Endometrial microvascular endothelial cells (primary cell): ENCODE results near the gene DSC3. TPM values are rescaled to one million over a fixed set of nuclear protein-coding genes. Genes with fewer than 3 reads are reported as not detected.
"Not testable (repeated sequence)": the region's sequence is repeated elsewhere in the genome, so short reads cannot be mapped to it uniquely, and the experiment has no call there.

Source experiments
- in situ Hi-C: cut with HindIII; loops from 2 replicates; pipeline ENCODE4 v1.10.0; 2017; ENCODE audit warnings: low sequenced_read_pairs, low pct_unique_long_range_greater_than_20kb; ENCODE audit errors: inconsistent ontology term
- total RNA-seq: library from RNA; depleted of rRNA; stranded (reverse); fragments of >200 nt; gene quantifications from one replicate; pipeline ENCODE4 v1.2.3, GENCODE V29; 2015; ENCODE audit errors: inconsistent ontology term

Gene DSC3
- total RNA-seq, 1 donor from 2014 or later: 0.09 TPM

- in situ Hi-C loops: no loop called here
Measured at GRCh38 chr18:31044926-31045325, 2.4 kb upstream of the DSC3 start.

DNA sequence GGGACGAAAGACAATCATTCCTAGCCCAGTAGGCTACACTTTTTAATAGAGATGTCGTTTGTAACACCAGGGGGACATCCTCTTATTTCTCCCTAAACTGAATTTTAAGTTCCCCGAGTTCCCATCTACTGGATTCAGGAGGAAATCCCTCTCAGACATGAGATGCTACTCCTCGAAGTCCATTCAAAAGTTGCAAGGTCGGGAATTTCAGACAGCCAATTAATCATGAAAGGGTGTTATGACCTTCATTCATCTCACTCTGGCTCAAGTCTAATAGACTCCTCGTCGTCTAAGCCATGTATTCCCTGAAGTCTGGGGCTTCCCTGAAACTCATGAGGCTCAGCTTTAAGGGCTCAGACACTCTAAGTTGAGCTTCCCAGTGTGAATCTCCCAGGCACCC is 1.2 kb upstream of the DSC3 start:
- in situ Hi-C loops: no loop called here

- in situ Hi-C loops: no loop called here
Measured at GRCh38 chr18:31042084-31042405, 497 bp downstream of the DSC3 start.

DNA sequence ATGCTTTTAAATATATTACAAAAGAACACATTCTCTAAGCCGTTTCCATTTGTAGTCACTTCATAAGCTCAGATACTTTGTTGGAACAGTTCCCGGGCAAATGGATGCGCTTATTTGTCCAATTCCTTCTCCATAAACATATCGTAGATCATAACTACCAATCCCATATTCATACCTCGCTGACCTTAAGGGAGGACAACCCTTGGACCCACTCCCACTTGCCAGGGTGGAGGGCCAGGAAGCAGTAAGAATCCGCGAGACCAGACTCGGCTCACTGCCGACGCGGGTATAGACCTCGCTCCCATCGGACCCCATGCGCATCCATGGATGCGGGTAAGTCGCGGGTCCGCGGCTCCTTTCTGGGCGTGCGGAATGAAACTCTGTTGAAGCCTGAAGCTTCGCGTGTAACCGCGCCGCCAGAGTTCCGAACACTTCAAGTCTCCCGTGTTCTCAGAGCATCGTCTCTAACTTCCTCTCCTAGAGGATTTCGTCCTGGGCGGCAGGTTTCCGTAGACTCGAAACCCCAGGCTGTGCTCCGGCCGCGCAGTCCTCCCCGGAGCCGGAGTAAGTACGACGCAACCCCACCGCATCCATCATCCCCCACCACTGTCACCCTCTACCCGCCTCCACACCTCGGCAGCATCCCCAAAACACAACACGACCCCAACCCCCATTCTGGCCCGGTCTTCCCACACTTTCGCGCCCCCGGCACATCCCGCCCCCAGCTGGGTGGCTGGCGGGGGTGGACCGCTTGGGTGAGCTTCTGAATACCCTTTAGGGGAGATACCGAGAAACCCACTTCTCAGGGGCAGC is 1.1 kb downstream of the DSC3 start:
- in situ Hi-C loops: no loop called here

GRCh38 chr18:31040686-31041270 is 1.8 kb downstream of the DSC3 start:
- in situ Hi-C loops: no loop called here

GRCh38 chr18:31039426-31039825 is 3.1 kb downstream of the DSC3 start:
- in situ Hi-C loops: no loop called here

- in situ Hi-C loops: not testable (repeated sequence)
Measured at GRCh38 chr18:31037686-31038085, 4.9 kb downstream of the DSC3 start.

DNA sequence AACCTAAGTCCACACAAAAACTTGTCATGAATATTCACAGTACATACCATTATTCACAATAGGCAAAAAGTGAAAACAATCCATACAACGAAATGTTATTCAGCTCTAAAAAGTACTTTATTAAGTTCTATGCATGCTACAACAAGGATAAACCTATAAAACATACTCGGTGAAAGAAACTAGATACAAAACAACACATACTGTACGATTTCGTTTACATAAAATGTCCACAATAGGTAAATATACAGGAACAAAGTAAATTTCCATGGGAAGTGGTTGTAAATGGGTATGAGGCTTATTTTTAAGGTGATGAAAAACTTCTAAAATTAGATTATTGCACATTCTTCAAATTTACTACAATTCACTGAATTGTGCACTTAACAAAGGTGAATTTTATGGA is 8.0 kb downstream of the DSC3 start:
- in situ Hi-C loops: no loop called here

- in situ Hi-C loops: no loop called here
Measured at GRCh38 chr18:31030574-31031278, 11.8 kb downstream of the DSC3 start.

DNA sequence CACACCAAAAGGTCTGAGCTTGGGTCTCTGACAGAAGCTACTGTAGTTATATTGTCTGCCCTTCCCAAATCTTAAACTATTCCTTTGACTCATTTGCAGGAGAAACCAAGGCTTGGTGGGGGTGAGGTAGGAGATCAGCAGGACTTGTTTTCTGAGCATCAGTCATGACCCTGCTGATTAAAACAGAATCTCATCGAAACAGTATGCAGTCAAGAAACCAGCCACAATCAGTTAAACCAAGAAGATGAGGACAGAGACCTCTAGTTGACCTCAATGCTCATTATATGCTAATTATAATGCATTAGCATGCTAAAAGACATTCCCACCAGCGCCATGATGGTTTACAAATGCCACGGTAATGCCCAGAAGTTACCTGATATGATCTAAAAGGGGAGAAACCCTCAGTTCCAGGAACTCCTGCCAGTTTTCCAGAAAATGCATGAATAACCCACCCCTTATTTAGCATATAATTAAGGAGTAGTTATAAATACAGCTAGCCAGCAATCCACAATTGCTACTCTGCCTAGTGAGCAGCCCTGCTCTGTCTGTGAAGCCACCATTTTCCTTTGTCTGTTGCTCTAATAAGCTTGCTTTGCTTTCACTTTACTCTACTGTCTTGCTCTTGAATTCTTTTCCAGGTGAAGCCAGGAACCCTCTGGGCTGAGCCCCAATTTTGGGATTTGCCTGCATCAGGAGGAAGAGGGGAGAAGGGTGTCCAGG is 26.7 kb downstream of the DSC3 start:
- in situ Hi-C loops: no loop called here

GRCh38 chr18:31011455-31011854 is 31.1 kb downstream of the DSC3 start:
- in situ Hi-C loops: not testable (repeated sequence)

- in situ Hi-C loops: no loop called here
Measured at GRCh38 chr18:31010601-31011000, 31.9 kb downstream of the DSC3 start.

DNA sequence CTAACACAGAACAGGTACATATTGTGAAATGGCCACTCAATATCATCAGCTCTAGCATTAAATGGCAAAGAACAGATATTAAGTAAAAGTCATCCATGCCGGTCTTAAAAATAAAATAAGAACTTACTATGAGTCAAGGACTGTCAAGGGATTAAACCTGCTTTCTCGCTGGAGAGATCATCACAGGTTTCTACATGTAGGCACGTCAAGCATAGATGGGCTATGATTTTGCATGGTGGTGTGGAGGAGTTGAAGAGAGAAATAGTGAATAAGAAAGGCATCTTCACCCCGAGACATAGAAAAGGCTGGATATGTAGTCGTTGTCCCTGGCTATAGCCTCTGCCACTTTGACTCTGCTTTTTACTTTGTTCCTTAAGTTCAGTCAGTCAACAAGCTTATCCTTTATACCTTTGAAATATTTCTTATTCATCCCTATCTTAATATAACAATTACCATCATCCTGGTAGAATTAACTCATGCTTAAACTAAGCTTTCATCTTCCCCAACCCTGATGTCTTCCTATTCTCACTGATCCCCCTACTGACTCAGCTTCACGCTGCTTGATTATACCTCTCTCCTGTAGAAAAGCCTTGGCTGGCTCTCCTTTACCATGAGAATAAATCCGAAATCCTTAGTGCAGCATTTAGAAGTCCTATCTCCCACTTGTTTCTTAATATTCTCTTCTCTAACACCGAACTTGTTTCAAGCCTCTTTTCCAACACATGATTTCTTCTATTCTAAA is 42.5 kb downstream of the DSC3 start:
- in situ Hi-C loops: no loop called here

GRCh38 chr18:30999186-30999585 is 43.4 kb downstream of the DSC3 start:
- in situ Hi-C loops: no loop called here

DNA sequence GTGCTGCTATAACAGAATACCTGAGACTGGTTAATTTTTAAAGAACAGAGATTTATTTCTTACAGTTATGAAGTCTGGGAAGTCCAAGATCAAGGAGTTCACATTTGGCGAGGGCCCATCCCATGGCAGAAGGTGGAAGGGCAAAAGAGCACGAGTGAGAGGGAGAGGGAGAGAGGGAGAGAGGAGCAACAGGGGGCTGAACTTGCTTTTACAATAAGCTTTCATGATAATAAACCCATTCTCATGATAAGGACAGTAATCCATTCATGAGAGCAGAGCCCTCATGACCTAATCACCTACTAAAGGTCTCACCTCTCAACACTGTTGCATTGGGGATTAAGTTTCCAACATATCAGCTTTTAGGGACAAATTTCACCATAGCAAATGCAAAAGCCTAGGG is 45.3 kb downstream of the DSC3 start:
- in situ Hi-C loops: no loop called here

- in situ Hi-C loops: no loop called here
Measured at GRCh38 chr18:30992231-30992630, 50.3 kb downstream of the DSC3 start.

GRCh38 chr18:30991397-30991796 is 51.1 kb downstream of the DSC3 start:
- in situ Hi-C loops: no loop called here

DNA sequence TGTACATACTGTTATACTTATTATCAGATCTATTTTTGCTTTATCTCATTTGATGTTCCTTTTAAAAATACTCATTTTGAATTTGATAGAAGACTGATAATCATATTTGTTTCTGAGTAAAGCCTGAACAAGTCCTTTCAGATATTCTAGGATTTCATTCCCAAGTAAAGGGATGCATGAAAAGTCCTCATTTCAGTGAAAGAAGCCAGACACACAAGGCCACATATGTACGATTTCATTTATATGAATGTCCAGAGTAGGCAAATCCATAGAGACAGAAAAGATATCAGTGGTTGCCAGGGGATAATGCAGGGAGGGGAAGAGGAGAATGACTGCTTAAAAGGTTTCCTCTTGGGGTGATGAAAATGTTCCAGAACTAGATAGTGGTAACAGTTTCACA is 53.4 kb downstream of the DSC3 start:
- in situ Hi-C loops: no loop called here

- in situ Hi-C loops: no loop called here
Measured at GRCh38 chr18:30988440-30988839, 54.1 kb downstream of the DSC3 start.
